SH-SY5Y (cell line): ENCODE measurements around the gene NLRP1.

Source experiments
- GATA2 ChIP-seq: IDR thresholded peaks from 2 replicates; pipeline ENCODE4 v1.6.1; 2011; ENCODE audit warnings: mild to moderate bottlenecking, low read depth, low read length
- GATA3 ChIP-seq: IDR thresholded peaks from 2 replicates; pipeline ENCODE4 v1.6.1; 2011; ENCODE audit warnings: low read depth, mild to moderate bottlenecking, low read length, moderate library complexity

GRCh38 chr17:5485270-5486205, 98.8 kb downstream of the NLRP1 start, which contains the start of gene DERL2:
- TF ChIP-seq GATA3 (no peak), GATA2 (no peak)
